Measurements from ENCODE around the gene HNRNPH2.
A peak's percentile ranks its signal among the peaks of the same experiment; 100 is the strongest.

The HNRNPH2 gene

GRCh38 chrX:101385795-101386541, 22.1 kb upstream of the HNRNPH2 start, which contains the start of gene BTK:
Gene BTK, minus strand, starts transcription at chrX:101386191. Its CDS starts 10,907 bp downstream, at chrX:101375284.
- TF ChIP-seq CTCF (IDR thresholded peaks at IDR 0.05; ENCODE audit: low read depth, low read length), result no peak
- no peak for DNase-seq (ENCODE audit: low read depth, low spot score)
- no peak within 1 kb of the TSS for H3K4me3 ChIP-seq (ENCODE audit: low read depth, low read length)
- in situ Hi-C loops (cut with HindIII; ENCODE audit: low sequenced_read_pairs), result no loop called here

GRCh38 chrX:101386542-101386885, 21.5 kb upstream of the HNRNPH2 start:
- DNase-seq (ENCODE audit: low read depth, low spot score), result no peak
- H3K4me3 ChIP-seq (ENCODE audit: low read depth, low read length), result no peak overlapping the region
- in situ Hi-C loops (cut with HindIII; ENCODE audit: low sequenced_read_pairs), result no loop called here
- TF ChIP-seq CTCF (IDR thresholded peaks at IDR 0.05; ENCODE audit: low read depth, low read length), result no peak

GRCh38 chrX:101388604-101389003, 19.4 kb upstream of the HNRNPH2 start:
- in situ Hi-C loops (cut with HindIII; ENCODE audit: low sequenced_read_pairs), result no loop called here
- DNase-seq (ENCODE audit: low read depth, low spot score), result no peak
- no peak overlapping the region for H3K4me3 ChIP-seq (ENCODE audit: low read depth, low read length)
- no peak for TF ChIP-seq CTCF (IDR thresholded peaks at IDR 0.05; ENCODE audit: low read depth, low read length)

- peak; percentile 80 for TF ChIP-seq CTCF (IDR thresholded peaks at IDR 0.05; ENCODE audit: low read depth, low read length)
- peak within 1 kb of the TSS; percentile 80 for H3K4me3 ChIP-seq (ENCODE audit: low read depth, low read length)
- DNase-seq (ENCODE audit: low read depth, low spot score), result peak; percentile 93
- in situ Hi-C loops (cut with HindIII; ENCODE audit: low sequenced_read_pairs), result no loop called here
Measured at GRCh38 chrX:101390664-101391525, 17.1 kb upstream of the HNRNPH2 start, which contains the start of gene RPL36A. Gene RPL36A, plus strand, starts transcription at chrX:101391011. Its CDS starts 33 bp downstream, at chrX:101391044.

GRCh38 chrX:101391831-101392230, 16.2 kb upstream of the HNRNPH2 start:
- peak overlapping the region; percentile 80 for H3K4me3 ChIP-seq (ENCODE audit: low read depth, low read length)
- in situ Hi-C loops (cut with HindIII; ENCODE audit: low sequenced_read_pairs), result no loop called here
- no peak for DNase-seq (ENCODE audit: low read depth, low spot score)
- TF ChIP-seq CTCF (IDR thresholded peaks at IDR 0.05; ENCODE audit: low read depth, low read length), result no peak

GRCh38 chrX:101393530-101394305, 14.3 kb upstream of the HNRNPH2 start:
- in situ Hi-C loops (cut with HindIII; ENCODE audit: low sequenced_read_pairs), result no loop called here
- no peak for TF ChIP-seq CTCF (IDR thresholded peaks at IDR 0.05; ENCODE audit: low read depth, low read length)
- no peak for DNase-seq (ENCODE audit: low read depth, low spot score)
- H3K4me3 ChIP-seq (ENCODE audit: low read depth, low read length), result no peak overlapping the region

Data from astrocyte of the spinal cord (primary cell).